Osteocyte (in vitro differentiated cells): Measurements from ENCODE around the gene SH3PXD2A. TPM values are rescaled to one million over a fixed set of nuclear protein-coding genes. Genes with fewer than 3 reads are reported as not detected.

ENCODE experiments used
- DNase-seq: peaks from one replicate; pipeline ENCODE4 v3.0.0; 2021; ENCODE audit warnings: mixed read lengths; ENCODE audit not compliant: unreplicated experiment; ENCODE audit errors: extremely low spot score
- H3K27ac Mint-ChIP-seq: one replicate; pipeline ENCODE4 v1.8.0; 2021; ENCODE audit warnings: mild to moderate bottlenecking, mixed read lengths; ENCODE audit not compliant: unreplicated experiment
- H3K27me3 Mint-ChIP-seq: one replicate; pipeline ENCODE4 v1.8.0; 2021; ENCODE audit warnings: mixed read lengths; ENCODE audit not compliant: unreplicated experiment
- H3K36me3 Mint-ChIP-seq: one replicate; pipeline ENCODE4 v1.8.0; 2021; ENCODE audit warnings: mixed read lengths; ENCODE audit not compliant: unreplicated experiment
- H3K4me1 Mint-ChIP-seq: one replicate; pipeline ENCODE4 v1.8.0; 2021; ENCODE audit warnings: mixed read lengths; ENCODE audit not compliant: unreplicated experiment
- H3K4me3 Mint-ChIP-seq: one replicate; pipeline ENCODE4 v1.8.0; 2021; ENCODE audit warnings: mild to moderate bottlenecking, moderate library complexity, mixed read lengths; ENCODE audit not compliant: unreplicated experiment
- H3K9me3 Mint-ChIP-seq: one replicate; pipeline ENCODE4 v1.8.0; 2021; ENCODE audit warnings: mixed read lengths; ENCODE audit not compliant: unreplicated experiment
- CTCF ChIP-seq: fragments of 200-600 bp; sonication (generic); IDR thresholded peaks from 2 replicates; pipeline ENCODE4 v1.5.0; 2021; ENCODE audit warnings: antibody characterized with exemption, mild to moderate bottlenecking, moderate library complexity
- total RNA-seq: library from RNA; stranded (reverse); gene quantifications from 2 replicates; pipeline ENCODE4 v1.2.1, GENCODE V29; 2021

The SH3PXD2A gene
- total RNA-seq, 1 donor from 2014 or later: 43.0 TPM

GRCh38 chr10:103828587-103829197 lies 26.7 kb downstream of the SH3PXD2A start:
- Mint-ChIP-seq H3K36me3 (no peaks in the 10 kb centered on the region), H3K4me3 (no peak overlapping the region), H3K9me3 (no peaks in the 10 kb centered on the region), H3K27ac (peak overlapping the region; percentile 61), H3K27me3 (peaks cover 9% of the 10 kb centered on the region), H3K4me1 (peaks cover 42% of the 10 kb centered on the region)
- no peak for TF ChIP-seq CTCF
- no peak for DNase-seq

GRCh38 chr10:103828107-103828506 lies 27.3 kb downstream of the SH3PXD2A start:
- no peak for TF ChIP-seq CTCF
- Mint-ChIP-seq H3K4me3 (no peak overlapping the region), H3K36me3 (no peaks in the 10 kb centered on the region), H3K27me3 (peaks cover 12% of the 10 kb centered on the region), H3K9me3 (no peaks in the 10 kb centered on the region), H3K27ac (no peak overlapping the region), H3K4me1 (peaks cover 41% of the 10 kb centered on the region)
- no peak for DNase-seq

- peaks cover 48% of the 10 kb centered on the region for H3K4me1 Mint-ChIP-seq
- H3K27ac Mint-ChIP-seq: no peak overlapping the region
- no peaks in the 10 kb centered on the region for H3K9me3 Mint-ChIP-seq
- no peaks in the 10 kb centered on the region for H3K36me3 Mint-ChIP-seq
- no peak for DNase-seq
- TF ChIP-seq CTCF: no peak
- no peak overlapping the region for H3K4me3 Mint-ChIP-seq
- peaks cover 20% of the 10 kb centered on the region for H3K27me3 Mint-ChIP-seq
Observed at GRCh38 chr10:103826885-103827284, 28.5 kb downstream of the SH3PXD2A start.

- Mint-ChIP-seq H3K36me3 (no peaks in the 10 kb centered on the region), H3K4me3 (no peak overlapping the region), H3K27me3 (peaks cover 22% of the 10 kb centered on the region), H3K27ac (peak overlapping the region; percentile 47), H3K4me1 (peaks cover 51% of the 10 kb centered on the region), H3K9me3 (no peaks in the 10 kb centered on the region)
- DNase-seq: no peak
- no peak for TF ChIP-seq CTCF
Observed at GRCh38 chr10:103824281-103824680, 31.1 kb downstream of the SH3PXD2A start.

- Mint-ChIP-seq H3K36me3 (no peaks in the 10 kb centered on the region), H3K27ac (peak overlapping the region; percentile 47), H3K27me3 (peaks cover 27% of the 10 kb centered on the region), H3K4me3 (no peak overlapping the region), H3K4me1 (peaks cover 46% of the 10 kb centered on the region), H3K9me3 (no peaks in the 10 kb centered on the region)
- DNase-seq: no peak
- no peak for TF ChIP-seq CTCF
Observed at GRCh38 chr10:103823706-103824272, 31.6 kb downstream of the SH3PXD2A start.
